IPS-15b (cell line): Measurements from ENCODE around the gene MYBBP1A.

Experiments
- H3K27me3 ChIP-seq: one replicate; pipeline ENCODE4 v1.6.1; 2013; ENCODE audit warnings: low read length; ENCODE audit not compliant: control insufficient read depth, insufficient read depth
- H3K36me3 ChIP-seq: one replicate; pipeline ENCODE4 v1.6.1; 2013; ENCODE audit warnings: low read length; ENCODE audit not compliant: control insufficient read depth, insufficient read depth
- H3K4me1 ChIP-seq: one replicate; pipeline ENCODE4 v1.6.1; 2013; ENCODE audit warnings: mild to moderate bottlenecking, low read length; ENCODE audit not compliant: control insufficient read depth, insufficient read depth
- H3K4me3 ChIP-seq: one replicate; pipeline ENCODE4 v1.5.1; 2013; ENCODE audit warnings: low read depth, low read length
- H3K9ac ChIP-seq: one replicate; pipeline ENCODE4 v1.6.1; 2013; ENCODE audit warnings: low read depth, mild to moderate bottlenecking, low read length
- H3K9me3 ChIP-seq: one replicate; pipeline ENCODE4 v1.6.1; 2013; ENCODE audit warnings: mild to moderate bottlenecking, low read length; ENCODE audit not compliant: control insufficient read depth, insufficient read depth

Gene MYBBP1A

GRCh38 chr17:4498461-4499397 lies 56.5 kb downstream of the MYBBP1A start, which contains the start of gene SPNS2:
TSS of gene SPNS2 (plus strand) at chr17:4498881. CDS start at chr17:4499048, 167 bp downstream.
- H3K4me3 ChIP-seq = peak within 1 kb of the TSS; percentile 69
- H3K4me1 ChIP-seq = peaks cover 2% of the 10 kb centered on the region
- H3K9ac ChIP-seq = no peak within 1 kb of the TSS
- no peaks in the 10 kb centered on the region for H3K36me3 ChIP-seq
- peaks cover 38% of the 10 kb centered on the region for H3K27me3 ChIP-seq
- no peaks in the 10 kb centered on the region for H3K9me3 ChIP-seq

GRCh38 chr17:4497101-4497824 lies 57.9 kb downstream of the MYBBP1A start:
- Histone ChIP-seq H3K9ac (no peak overlapping the region), H3K4me1 (peaks cover 2% of the 10 kb centered on the region), H3K27me3 (peaks cover 38% of the 10 kb centered on the region), H3K9me3 (no peaks in the 10 kb centered on the region), H3K36me3 (no peaks in the 10 kb centered on the region), H3K4me3 (no peak overlapping the region)

- no peak overlapping the region for H3K9ac ChIP-seq
- no peak overlapping the region for H3K4me3 ChIP-seq
- H3K27me3 ChIP-seq = peaks cover 10% of the 10 kb centered on the region
- H3K4me1 ChIP-seq = peaks cover 2% of the 10 kb centered on the region
- H3K9me3 ChIP-seq = no peaks in the 10 kb centered on the region
- no peaks in the 10 kb centered on the region for H3K36me3 ChIP-seq
Observed at GRCh38 chr17:4492721-4493561, 62.2 kb downstream of the MYBBP1A start.

GRCh38 chr17:4490637-4491061 lies 64.5 kb downstream of the MYBBP1A start:
- H3K4me3 ChIP-seq = no peak overlapping the region
- H3K9ac ChIP-seq = no peak overlapping the region
- peaks cover 2% of the 10 kb centered on the region for H3K4me1 ChIP-seq
- H3K36me3 ChIP-seq = no peaks in the 10 kb centered on the region
- no peaks in the 10 kb centered on the region for H3K9me3 ChIP-seq
- no peaks in the 10 kb centered on the region for H3K27me3 ChIP-seq

DNA sequence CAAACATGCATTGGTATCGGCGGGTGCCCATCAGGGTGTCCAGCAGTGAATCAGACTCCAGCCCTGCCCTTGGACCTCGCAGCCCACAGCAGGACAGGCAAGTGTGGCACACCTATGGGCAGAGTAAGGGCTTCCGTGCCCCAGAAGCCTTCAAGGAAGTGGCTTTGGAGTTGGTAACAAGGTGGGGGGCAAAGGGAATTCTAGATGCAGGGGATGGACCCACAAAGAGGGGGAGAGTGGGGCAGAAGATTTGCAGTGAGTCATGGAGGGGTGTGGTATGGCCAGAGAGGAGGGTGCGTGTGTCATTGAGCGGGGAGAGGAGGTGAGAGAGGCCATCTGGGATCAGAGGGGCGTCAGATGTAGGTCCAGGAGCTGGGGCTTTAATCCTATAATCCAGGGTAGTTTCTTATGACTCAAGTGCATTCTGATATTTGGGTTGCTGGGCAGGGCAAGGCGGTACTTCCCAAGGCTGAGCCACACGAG lies 65.0 kb downstream of the MYBBP1A start:
- peaks cover 2% of the 10 kb centered on the region for H3K4me1 ChIP-seq
- no peaks in the 10 kb centered on the region for H3K27me3 ChIP-seq
- no peak overlapping the region for H3K9ac ChIP-seq
- no peaks in the 10 kb centered on the region for H3K9me3 ChIP-seq
- no peak overlapping the region for H3K4me3 ChIP-seq
- H3K36me3 ChIP-seq = no peaks in the 10 kb centered on the region

DNA sequence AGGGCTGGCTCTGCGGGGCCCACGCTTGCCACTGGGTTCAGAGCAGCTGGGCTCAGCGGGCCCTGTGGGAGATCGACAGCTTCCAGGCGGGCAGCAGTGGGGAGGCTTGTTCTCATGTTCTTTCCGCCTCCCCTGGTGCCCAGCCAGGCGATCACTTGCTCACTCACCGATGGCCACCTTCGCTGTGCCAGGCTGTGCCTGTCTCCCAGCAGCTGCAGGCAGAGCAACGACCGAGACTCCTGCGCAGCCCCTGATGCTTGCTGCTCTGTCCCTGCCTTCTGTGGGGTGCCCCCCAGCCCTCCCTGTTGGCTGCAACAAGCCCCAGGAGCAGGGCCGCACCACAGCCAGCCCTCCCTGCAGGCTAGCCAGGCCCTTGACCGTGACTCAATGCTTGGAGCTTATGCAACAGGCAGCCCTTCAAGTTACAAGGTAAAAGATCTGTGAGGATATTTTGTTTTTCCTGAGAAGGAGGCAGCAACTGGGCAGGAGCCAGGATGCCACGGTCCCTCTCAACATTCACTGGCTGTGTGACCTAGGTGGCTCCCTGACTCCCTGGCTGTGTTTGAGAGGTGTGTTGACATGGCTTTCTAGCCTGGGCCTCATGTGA lies 66.1 kb downstream of the MYBBP1A start:
- Histone ChIP-seq H3K9ac (no peak overlapping the region), H3K27me3 (no peaks in the 10 kb centered on the region), H3K4me1 (peaks cover 2% of the 10 kb centered on the region), H3K9me3 (no peaks in the 10 kb centered on the region), H3K36me3 (no peaks in the 10 kb centered on the region), H3K4me3 (no peak overlapping the region)
